ENCODE data around the gene EPC1.
A peak's percentile ranks its signal among the peaks of the same experiment; 100 is the strongest.
"Not testable (repeated sequence)": the region's sequence is repeated elsewhere in the genome, so short reads cannot be mapped to it uniquely, and the experiment has no call there.

The EPC1 gene

GRCh38 chr10:32346551-32347362 lies at the start of gene EPC1:
TSS of gene EPC1 (minus strand) at chr10:32347158. CDS start at chr10:32346915, 243 bp downstream.
- peaks cover 58% of the 10 kb centered on the region for H3K4me1 ChIP-seq
- peaks cover 20% of the 10 kb centered on the region; the same call in 1 of the 2 replicates for H4K20me1 ChIP-seq

GRCh38 chr10:32393911-32394310 lies 47.0 kb upstream of the EPC1 start:
- Histone ChIP-seq H3K36me3 (no peaks in the 10 kb centered on the region), H3K27ac (no peak overlapping the region), H3K27me3 (no peaks in the 10 kb centered on the region), H3K4me1 (no peaks in the 10 kb centered on the region), H3K9me3 (no peaks in the 10 kb centered on the region), H3K9ac (no peak overlapping the region), H3K4me2 (no peak overlapping the region), H3K4me3 (no peak overlapping the region), H4K20me1 (no peaks in the 10 kb centered on the region)
- TF ChIP-seq Cebpa-rat (IDR thresholded peaks at IDR 0.05) = no peak

More at GRCh38 chr10:32346551-32347362, at the start of gene EPC1:
- H3K4me3 ChIP-seq = peak within 1 kb of the TSS; percentile 93
- peak within 1 kb of the TSS; percentile 100 for H3K27ac ChIP-seq
- peak within 1 kb of the TSS; percentile 100 for H3K9ac ChIP-seq
- no peaks in the 10 kb centered on the region for H3K27me3 ChIP-seq
- H3K4me2 ChIP-seq = peak within 1 kb of the TSS; percentile 96
- TF ChIP-seq Cebpa-rat (IDR thresholded peaks at IDR 0.05) = no peak
- no peaks in the 10 kb centered on the region for H3K9me3 ChIP-seq
- peaks cover 19% of the 10 kb centered on the region for H3K36me3 ChIP-seq

GRCh38 chr10:32392284-32392683 lies 45.3 kb upstream of the EPC1 start:
- H3K36me3 ChIP-seq, H3K9me3 ChIP-seq, H3K9ac ChIP-seq, H4K20me1 ChIP-seq, H3K27ac ChIP-seq, H3K27me3 ChIP-seq, H3K4me3 ChIP-seq, H3K4me2 ChIP-seq, H3K4me1 ChIP-seq: not testable (repeated sequence)

GRCh38 chr10:32390193-32390592 lies 43.2 kb upstream of the EPC1 start:
- Histone ChIP-seq H3K27ac (no peak overlapping the region), H3K27me3 (no peaks in the 10 kb centered on the region), H3K36me3 (no peaks in the 10 kb centered on the region), H3K9me3 (no peaks in the 10 kb centered on the region), H3K4me3 (no peak overlapping the region), H3K4me1 (peaks cover 12% of the 10 kb centered on the region), H3K9ac (no peak overlapping the region), H4K20me1 (no peaks in the 10 kb centered on the region), H3K4me2 (no peak overlapping the region)
- no peak for TF ChIP-seq Cebpa-rat (IDR thresholded peaks at IDR 0.05)

GRCh38 chr10:32388258-32389027 lies 41.5 kb upstream of the EPC1 start:
- Histone ChIP-seq H3K4me2 (no peak overlapping the region), H3K4me3 (no peak overlapping the region), H3K4me1 (peaks cover 12% of the 10 kb centered on the region), H3K27me3 (no peaks in the 10 kb centered on the region), H3K9me3 (no peaks in the 10 kb centered on the region), H3K27ac (no peak overlapping the region), H4K20me1 (no peaks in the 10 kb centered on the region), H3K36me3 (no peaks in the 10 kb centered on the region), H3K9ac (no peak overlapping the region)
- TF ChIP-seq Cebpa-rat (IDR thresholded peaks at IDR 0.05) = no peak

- H3K27me3 ChIP-seq = no peaks in the 10 kb centered on the region
- no peak overlapping the region for H3K9ac ChIP-seq
- no peaks in the 10 kb centered on the region for H3K36me3 ChIP-seq
- no peak overlapping the region for H3K27ac ChIP-seq
- TF ChIP-seq Cebpa-rat (IDR thresholded peaks at IDR 0.05) = no peak
- peaks cover 12% of the 10 kb centered on the region for H3K4me1 ChIP-seq
- H3K4me3 ChIP-seq = no peak overlapping the region
- H3K4me2 ChIP-seq = peak overlapping the region; percentile 61
- H3K9me3 ChIP-seq = no peaks in the 10 kb centered on the region
- no peaks in the 10 kb centered on the region for H4K20me1 ChIP-seq
These were observed 39.8 kb upstream of the EPC1 start for GRCh38 chr10:32386623-32387260.

- Histone ChIP-seq H3K9me3 (no peaks in the 10 kb centered on the region), H3K4me2 (no peak overlapping the region), H4K20me1 (no peaks in the 10 kb centered on the region), H3K9ac (no peak overlapping the region), H3K4me1 (peaks cover 20% of the 10 kb centered on the region), H3K27me3 (no peaks in the 10 kb centered on the region), H3K36me3 (no peaks in the 10 kb centered on the region), H3K27ac (no peak overlapping the region), H3K4me3 (no peak overlapping the region)
- no peak for TF ChIP-seq Cebpa-rat (IDR thresholded peaks at IDR 0.05)
These were observed 37.2 kb upstream of the EPC1 start for GRCh38 chr10:32384171-32384570.

- no peak overlapping the region for H3K27ac ChIP-seq
- H3K9me3 ChIP-seq = no peaks in the 10 kb centered on the region
- no peaks in the 10 kb centered on the region for H3K36me3 ChIP-seq
- H3K4me3 ChIP-seq = no peak overlapping the region
- no peak for TF ChIP-seq Cebpa-rat (IDR thresholded peaks at IDR 0.05)
- no peak overlapping the region for H3K4me2 ChIP-seq
- H3K4me1 ChIP-seq = peaks cover 11% of the 10 kb centered on the region
- no peaks in the 10 kb centered on the region for H4K20me1 ChIP-seq
- no peak overlapping the region for H3K9ac ChIP-seq
- no peaks in the 10 kb centered on the region for H3K27me3 ChIP-seq
These were observed 34.2 kb upstream of the EPC1 start for GRCh38 chr10:32381165-32381564.

GRCh38 chr10:32379950-32380551 lies 33.1 kb upstream of the EPC1 start:
- Histone ChIP-seq H3K4me3 (no peak overlapping the region), H3K9me3 (no peaks in the 10 kb centered on the region), H3K36me3 (no peaks in the 10 kb centered on the region), H4K20me1 (no peaks in the 10 kb centered on the region), H3K4me2 (peak overlapping the region; percentile 89), H3K4me1 (peaks cover 19% of the 10 kb centered on the region), H3K27me3 (no peaks in the 10 kb centered on the region), H3K9ac (no peak overlapping the region), H3K27ac (peak overlapping the region; percentile 80)
- no peak for TF ChIP-seq Cebpa-rat (IDR thresholded peaks at IDR 0.05)
